ENCODE measurements around the gene C6.
"Not testable (repeated sequence)": the region's sequence is repeated elsewhere in the genome, so short reads cannot be mapped to it uniquely, and the experiment has no call there.

C6 gene

GRCh38 chr5:41246376-41246775 is 33.0 kb upstream of the C6 start:
- Histone ChIP-seq H3K36me3 (no peaks in the 10 kb centered on the region), H3K27ac (no peak overlapping the region), H3K4me3 (ENCODE audit: low read depth, low read length) (no peak overlapping the region), H3K9me3 (ENCODE audit: severe bottlenecking) (no peaks in the 10 kb centered on the region), H3K27me3 (ENCODE audit: insufficient read depth, low read depth, severe bottlenecking) (no peaks in the 10 kb centered on the region)
- DNase-seq, result no peak
- no peak for TF ChIP-seq CTCF (IDR thresholded peaks at IDR 0.05; ENCODE audit: low read depth, low read length)

GRCh38 chr5:41243558-41243957 is 30.2 kb upstream of the C6 start:
- H3K36me3 ChIP-seq, result no peaks in the 10 kb centered on the region
- no peak overlapping the region for H3K4me3 ChIP-seq (ENCODE audit: low read depth, low read length)
- no peaks in the 10 kb centered on the region for H3K9me3 ChIP-seq (ENCODE audit: severe bottlenecking)
- DNase-seq, result no peak
- no peaks in the 10 kb centered on the region for H3K27me3 ChIP-seq (ENCODE audit: insufficient read depth, low read depth, severe bottlenecking)
- TF ChIP-seq CTCF (IDR thresholded peaks at IDR 0.05; ENCODE audit: low read depth, low read length), result no peak
- no peak overlapping the region for H3K27ac ChIP-seq

GRCh38 chr5:41240985-41241384 is 27.7 kb upstream of the C6 start:
- Histone ChIP-seq H3K9me3 (ENCODE audit: severe bottlenecking) (no peaks in the 10 kb centered on the region), H3K27me3 (ENCODE audit: insufficient read depth, low read depth, severe bottlenecking) (no peaks in the 10 kb centered on the region), H3K4me3 (ENCODE audit: low read depth, low read length) (no peak overlapping the region), H3K36me3 (no peaks in the 10 kb centered on the region), H3K27ac (no peak overlapping the region)
- TF ChIP-seq CTCF (IDR thresholded peaks at IDR 0.05; ENCODE audit: low read depth, low read length), result no peak
- no peak for DNase-seq

- no peak for TF ChIP-seq CTCF (IDR thresholded peaks at IDR 0.05; ENCODE audit: low read depth, low read length)
- Histone ChIP-seq H3K27me3 (ENCODE audit: insufficient read depth, low read depth, severe bottlenecking) (no peaks in the 10 kb centered on the region), H3K27ac (no peak overlapping the region), H3K9me3 (ENCODE audit: severe bottlenecking) (no peaks in the 10 kb centered on the region), H3K4me3 (ENCODE audit: low read depth, low read length) (no peak overlapping the region), H3K36me3 (no peaks in the 10 kb centered on the region)
- DNase-seq, result no peak
Measured at GRCh38 chr5:41240390-41240789, 27.1 kb upstream of the C6 start.

- Histone ChIP-seq H3K27me3 (ENCODE audit: insufficient read depth, low read depth, severe bottlenecking) (no peaks in the 10 kb centered on the region), H3K9me3 (ENCODE audit: severe bottlenecking) (no peaks in the 10 kb centered on the region), H3K27ac (no peak overlapping the region), H3K36me3 (no peaks in the 10 kb centered on the region), H3K4me3 (ENCODE audit: low read depth, low read length) (no peak overlapping the region)
- no peak for DNase-seq
- no peak for TF ChIP-seq CTCF (IDR thresholded peaks at IDR 0.05; ENCODE audit: low read depth, low read length)
Measured at GRCh38 chr5:41234475-41234874, 21.1 kb upstream of the C6 start.

GRCh38 chr5:41232797-41233196 is 19.5 kb upstream of the C6 start:
- Histone ChIP-seq H3K27me3 (ENCODE audit: insufficient read depth, low read depth, severe bottlenecking) (no peaks in the 10 kb centered on the region), H3K27ac (no peak overlapping the region), H3K36me3 (no peaks in the 10 kb centered on the region), H3K4me3 (ENCODE audit: low read depth, low read length) (no peak overlapping the region), H3K9me3 (ENCODE audit: severe bottlenecking) (no peaks in the 10 kb centered on the region)
- no peak for TF ChIP-seq CTCF (IDR thresholded peaks at IDR 0.05; ENCODE audit: low read depth, low read length)
- no peak for DNase-seq

- not testable (repeated sequence) for H3K27me3 ChIP-seq (ENCODE audit: insufficient read depth, low read depth, severe bottlenecking); H3K4me3 ChIP-seq (ENCODE audit: low read depth, low read length); H3K27ac ChIP-seq; H3K9me3 ChIP-seq (ENCODE audit: severe bottlenecking); DNase-seq; H3K36me3 ChIP-seq
Measured at GRCh38 chr5:41230276-41230675, 16.9 kb upstream of the C6 start.

All from WERI-Rb-1 (cell line).